ENCODE data around the gene SNX3.
"Not testable (repeated sequence)": the region's sequence is repeated elsewhere in the genome, so short reads cannot be mapped to it uniquely, and the experiment has no call there.

The SNX3 gene

DNA sequence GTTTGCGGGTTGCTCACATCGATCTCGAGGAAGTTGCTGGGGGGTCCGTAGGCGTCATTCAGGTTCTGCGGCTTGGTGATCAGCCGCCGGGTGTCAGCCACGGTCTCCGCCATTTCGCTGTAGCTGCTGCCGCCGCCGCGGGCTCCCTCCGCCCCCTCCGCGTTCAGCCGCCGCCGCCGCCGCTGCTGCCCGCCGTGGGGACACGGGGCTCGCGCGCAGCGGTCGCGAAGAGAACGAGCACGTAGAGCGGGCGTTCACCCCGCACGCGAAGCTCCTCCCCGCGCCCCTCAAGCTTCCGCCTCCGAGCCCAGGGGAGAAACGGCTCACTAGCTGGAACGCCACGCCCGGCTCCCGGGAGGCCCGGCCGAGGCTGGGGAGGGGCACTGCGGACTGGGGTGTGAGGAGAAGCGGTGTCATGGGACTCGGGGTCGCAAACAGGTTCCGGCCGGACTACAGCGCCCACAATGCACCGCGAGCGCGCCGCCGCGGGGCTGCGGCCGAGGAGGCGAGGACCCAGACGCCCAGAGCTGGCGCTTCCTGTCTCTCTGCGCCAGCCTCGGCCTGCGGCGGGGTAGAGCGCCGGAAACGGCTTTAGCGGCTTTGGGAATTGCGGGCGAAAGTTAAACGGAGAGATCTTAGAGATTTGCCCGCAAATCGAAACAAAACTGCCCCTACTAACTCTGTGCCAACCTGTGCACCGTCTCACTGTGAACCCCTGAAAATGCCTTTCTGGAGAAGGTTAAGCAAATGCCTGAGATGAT lies at the start of gene SNX3:
SNX3 (minus strand) TSS at position 232 of the 761 bp plus-strand sequence; CDS start at position 113, 119 bp downstream.
- ATAC-seq: peak; percentile 91 to 93

- ATAC-seq: no peak
Measured at GRCh38 chr6:108309844-108310243, 49.0 kb upstream of the SNX3 start.

DNA sequence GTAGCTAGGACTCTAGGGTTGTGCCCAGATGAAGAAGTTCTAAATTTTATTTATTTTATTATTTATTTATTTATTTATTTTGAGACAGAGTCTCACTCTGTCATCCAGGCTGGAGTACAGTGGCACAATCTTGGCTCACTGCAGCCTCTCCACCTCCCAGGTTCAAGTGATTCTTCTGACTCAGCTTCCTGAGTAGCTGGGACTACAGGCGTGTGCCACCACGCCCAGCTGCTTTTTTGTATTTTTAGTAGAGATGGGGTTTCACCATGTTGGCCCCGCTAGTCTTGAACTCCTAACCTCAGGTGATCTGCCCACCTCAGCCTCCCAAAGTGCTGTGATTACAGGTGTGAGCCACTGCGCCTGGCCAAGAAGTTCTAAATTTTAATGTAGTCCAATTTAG lies 47.8 kb upstream of the SNX3 start:
- ATAC-seq: not testable (repeated sequence)

GRCh38 chr6:108304646-108305045 lies 43.8 kb upstream of the SNX3 start:
- no peak for ATAC-seq

DNA sequence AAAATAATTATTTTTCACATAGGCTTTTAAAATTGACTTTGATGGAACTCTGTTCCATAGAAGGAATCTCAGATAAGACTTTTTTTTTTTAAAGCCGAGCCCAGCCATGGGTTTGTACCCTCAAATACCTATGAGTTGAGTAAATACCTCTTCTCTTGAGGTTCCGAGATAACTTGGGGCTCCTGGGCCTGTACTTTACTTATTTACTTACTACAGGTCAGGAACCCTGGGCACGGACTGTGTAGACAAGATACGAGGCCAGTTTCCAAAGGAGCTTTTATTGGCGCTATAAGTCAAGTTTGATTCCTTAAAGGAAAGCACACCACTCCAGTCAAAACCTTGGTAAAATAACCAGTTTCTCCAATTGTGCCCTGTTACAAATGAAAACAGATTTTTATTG lies 41.5 kb upstream of the SNX3 start:
- no peak for ATAC-seq

DNA sequence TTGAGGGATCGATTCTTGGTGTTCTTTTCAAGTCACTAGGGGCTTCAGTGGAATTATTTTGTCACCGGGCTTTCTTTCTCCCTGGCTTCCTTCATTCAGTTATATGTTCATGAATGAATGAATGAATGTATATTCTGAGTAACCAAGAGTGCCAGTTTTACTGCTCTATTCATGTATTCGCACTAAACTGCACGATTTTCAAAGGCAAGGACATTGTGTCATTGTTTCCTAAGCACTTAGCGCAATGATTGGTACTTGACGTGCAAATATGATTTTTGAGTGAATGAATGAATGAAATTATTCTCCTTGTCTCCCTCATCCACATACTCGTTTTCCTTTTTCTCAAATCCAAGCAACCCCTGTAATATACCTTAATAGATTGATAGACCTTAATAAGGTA lies 34.8 kb upstream of the SNX3 start:
- no peak for ATAC-seq

DNA sequence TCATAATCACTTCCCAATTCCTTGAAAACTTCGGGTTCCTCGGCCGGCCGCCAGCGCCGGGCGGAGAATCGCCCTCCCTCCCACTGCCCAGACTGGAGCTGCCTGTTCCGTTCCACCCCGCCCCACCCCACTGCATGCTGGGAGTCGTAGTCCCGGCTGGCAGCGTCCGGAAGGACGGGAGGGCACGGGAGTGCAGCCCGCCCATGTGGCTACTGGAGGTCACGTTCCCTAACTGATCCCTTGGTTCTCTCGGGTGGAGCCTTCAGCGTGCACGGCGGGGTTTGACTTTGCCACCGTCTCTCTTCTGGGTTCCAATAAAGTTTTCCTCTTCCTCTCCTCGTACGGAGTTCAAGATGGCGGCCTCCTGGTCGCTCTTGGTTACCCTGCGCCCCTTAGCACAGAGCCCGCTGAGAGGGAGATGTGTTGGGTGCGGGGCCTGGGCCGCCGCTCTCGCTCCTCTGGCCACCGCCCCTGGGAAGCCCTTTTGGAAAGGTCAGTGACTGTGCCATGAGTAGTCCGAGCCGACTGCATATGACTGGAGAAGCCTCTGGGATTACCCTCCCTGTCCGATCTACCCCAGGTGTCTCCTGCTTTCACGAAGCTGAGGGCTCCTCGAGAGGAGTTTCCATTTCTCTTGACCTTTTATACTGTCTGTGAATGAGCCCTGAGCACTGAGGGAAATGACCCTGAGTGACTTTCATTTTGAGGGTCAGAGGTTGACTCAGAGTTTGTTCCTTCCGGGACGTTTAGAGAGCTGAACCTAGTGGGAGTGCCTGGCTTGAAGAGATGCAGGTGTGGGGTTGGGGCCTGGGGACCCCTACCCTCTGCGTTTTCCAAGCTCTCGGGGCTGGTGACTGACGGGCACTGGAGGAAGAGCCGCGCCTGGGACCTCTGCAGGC lies 34.1 kb upstream of the SNX3 start, which contains the start of gene AFG1L:
AFG1L (plus strand) TSS at position 328 of the 899 bp plus-strand sequence; CDS start at position 354, 26 bp downstream.
- ATAC-seq: peak; percentile 92 to 95

DNA sequence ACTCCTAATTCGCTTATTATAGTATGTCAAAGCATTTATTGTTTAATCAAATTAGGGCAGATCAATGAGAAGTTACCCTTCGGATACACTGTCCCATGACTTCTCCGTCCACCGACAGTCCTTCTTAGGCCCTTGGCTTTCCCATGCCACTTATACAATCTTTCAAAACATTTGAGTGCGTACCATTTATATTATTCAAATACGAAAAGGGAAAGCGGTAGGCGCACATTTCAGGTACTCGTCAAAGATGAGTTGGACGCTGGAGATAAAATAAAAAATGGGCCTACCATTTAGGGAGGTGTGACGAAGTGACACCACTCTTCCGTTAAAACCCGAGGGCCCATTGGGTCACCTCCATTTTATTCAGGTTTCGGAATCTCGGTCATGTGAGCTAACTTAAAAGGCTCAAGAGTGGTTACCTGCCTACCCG lies 33.5 kb upstream of the SNX3 start:
- ATAC-seq: peak; percentile 25 to 41

DNA sequence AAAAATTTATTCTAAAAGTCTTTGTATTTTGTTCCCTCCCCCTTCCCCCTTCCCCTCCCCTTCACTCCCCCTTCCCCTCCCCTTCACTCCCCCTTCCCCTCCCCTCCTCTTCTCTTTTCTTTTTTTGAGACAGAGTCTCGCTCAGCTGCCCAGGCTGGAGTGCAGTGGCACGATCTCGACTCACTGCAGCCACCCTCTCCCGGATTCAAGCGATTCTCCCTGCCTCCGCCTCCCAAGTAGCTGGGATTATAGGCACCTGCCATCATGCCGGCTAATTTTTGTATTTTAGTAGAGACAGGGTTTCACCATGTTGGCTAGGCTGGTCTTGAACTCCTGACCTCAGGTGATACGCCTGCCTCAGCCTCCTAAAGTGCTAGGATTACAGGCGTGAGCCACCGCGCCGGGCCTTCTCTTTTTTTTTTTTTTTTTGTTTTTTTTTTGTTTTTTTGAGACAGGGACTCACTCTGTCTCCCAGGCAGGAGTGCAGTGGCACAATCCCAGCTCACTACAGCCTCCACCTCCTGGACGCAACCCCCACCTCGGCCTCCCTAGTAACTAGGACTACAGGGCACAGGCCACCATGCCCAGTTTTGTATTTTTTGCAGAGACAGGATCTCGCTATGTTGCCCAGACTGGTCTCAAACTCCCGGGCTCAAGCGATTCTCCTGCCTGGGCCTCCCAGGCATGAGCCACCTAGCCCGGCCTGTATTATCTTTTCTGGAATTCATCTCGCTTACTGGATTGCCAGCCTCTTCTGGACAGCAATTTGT lies 32.9 kb upstream of the SNX3 start:
- ATAC-seq: no peak

- ATAC-seq: not testable (repeated sequence)
Measured at GRCh38 chr6:108292561-108292960, 31.7 kb upstream of the SNX3 start.

GRCh38 chr6:108291091-108291490 lies 30.3 kb upstream of the SNX3 start:
- no peak for ATAC-seq

DNA sequence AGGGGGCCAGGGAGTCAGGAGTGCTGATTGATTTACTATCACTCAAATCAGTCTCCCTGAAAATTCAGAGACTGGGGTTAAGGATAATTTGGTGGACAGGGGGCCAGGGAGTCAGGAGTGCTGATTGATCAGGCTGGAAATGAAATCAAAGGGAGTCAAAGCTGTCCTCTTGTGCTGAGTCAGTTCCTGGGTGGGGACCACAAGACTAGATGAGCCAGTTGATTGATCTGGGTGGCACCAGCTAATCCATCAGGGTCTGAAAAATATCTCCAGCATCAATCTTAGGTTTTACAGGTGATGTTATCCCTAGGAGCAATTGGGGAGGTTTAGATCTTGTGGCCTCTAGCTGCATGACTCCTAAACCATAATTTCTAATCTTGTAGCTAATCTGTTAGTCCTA lies 27.9 kb upstream of the SNX3 start:
- no peak for ATAC-seq

- ATAC-seq: no peak
Measured at GRCh38 chr6:108287373-108287772, 26.5 kb upstream of the SNX3 start.

DNA sequence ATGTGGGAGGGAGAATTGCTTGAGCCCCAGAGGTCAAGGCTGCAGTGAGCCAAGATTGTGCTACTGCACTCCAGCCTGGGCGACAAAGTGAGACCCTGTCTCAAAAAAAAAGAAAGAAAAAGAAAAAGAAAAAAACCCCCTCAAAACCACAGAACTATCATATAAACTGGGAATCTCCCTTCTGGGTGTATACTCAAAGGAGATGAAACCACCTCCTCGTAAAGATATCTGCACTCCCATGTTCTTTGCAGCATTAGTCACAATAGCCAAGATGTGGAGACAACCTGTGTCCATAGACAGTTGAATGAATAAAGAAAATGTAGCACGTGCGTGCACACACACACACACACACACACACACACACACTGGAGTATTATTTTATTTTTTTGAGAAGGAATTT lies 25.5 kb upstream of the SNX3 start:
- no peak for ATAC-seq

GRCh38 chr6:108285381-108285780 lies 24.5 kb upstream of the SNX3 start:
- ATAC-seq: no peak

DNA sequence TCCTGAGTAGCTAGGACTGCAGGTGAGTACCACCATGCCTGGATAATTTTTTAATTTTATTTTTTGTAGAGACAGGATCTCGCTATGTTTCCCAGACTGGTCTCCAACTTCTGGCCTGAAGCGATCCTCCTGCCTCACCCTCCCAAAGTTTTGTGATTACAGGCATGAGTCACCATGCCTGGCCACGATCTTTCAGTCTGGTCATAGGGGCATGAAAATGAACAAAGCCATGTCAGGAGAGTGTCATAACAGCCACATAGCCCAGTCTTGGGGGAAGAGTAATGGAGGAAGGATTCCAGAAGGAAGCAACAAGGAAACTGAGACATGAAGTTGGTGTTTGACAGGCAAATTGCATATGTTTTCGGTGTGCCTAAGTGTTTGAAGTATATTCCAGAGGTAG lies 17.0 kb upstream of the SNX3 start:
- no peak for ATAC-seq

DNA sequence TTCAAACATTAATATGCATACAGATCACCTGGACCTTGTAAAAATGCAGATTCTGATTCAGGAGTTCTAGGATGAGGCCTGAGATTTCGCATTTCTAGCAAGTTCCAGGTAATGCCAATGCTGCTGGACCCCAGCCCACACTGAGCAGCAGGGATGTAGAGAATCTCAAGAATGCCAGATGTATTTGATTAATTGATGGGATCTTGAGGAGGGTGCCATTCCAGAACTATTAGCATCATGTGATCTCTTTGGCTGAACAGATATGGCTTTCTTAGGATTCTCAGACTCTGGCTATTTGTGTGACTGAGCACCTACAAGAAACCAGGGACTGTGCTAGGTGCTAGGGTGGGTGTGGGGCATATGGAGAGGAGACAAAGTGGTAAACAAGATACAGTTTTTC lies 16.5 kb upstream of the SNX3 start:
- ATAC-seq: no peak

DNA sequence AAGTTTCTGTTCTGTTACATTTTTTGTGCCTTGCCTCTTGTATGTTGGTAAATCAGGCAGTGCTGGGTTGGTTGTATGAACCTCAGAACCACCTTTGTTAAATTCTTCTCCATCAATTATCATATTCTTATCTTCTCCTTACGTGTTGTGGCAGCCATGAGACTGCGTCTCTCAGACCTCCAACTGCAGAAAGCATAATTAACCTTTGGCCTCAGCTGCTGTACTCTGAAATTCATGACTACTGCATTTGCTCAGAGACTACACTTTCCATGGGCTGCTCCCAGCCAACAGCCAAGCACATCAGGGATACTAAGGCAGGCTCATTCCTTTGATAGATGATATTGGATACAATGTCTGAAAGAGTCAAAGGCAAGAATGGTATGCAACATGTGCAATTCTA lies 15.1 kb upstream of the SNX3 start:
- no peak for ATAC-seq

GRCh38 chr6:108274546-108274945 lies 13.7 kb upstream of the SNX3 start:
- no peak for ATAC-seq

DNA sequence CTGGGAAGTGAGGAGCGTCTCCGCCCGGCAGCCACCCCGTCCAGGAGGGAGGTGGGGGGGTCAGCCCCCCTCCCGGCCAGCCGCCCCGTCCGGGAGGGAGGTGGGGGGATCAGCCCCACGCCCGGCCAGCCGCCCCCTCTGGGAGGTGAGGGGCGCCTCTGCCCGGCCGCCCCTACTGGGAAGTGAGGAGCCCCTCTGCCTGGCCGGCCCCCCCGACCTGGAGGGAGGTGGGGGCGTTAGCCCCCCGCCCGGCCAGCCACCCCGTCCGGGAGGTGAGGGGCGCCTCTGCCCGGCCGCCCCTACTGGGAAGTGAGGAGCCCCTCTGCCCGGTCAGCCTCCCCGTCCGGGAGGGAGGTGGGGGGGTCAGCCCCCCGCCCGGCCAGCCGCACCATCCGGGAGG lies 9.1 kb upstream of the SNX3 start:
- not testable (repeated sequence) for ATAC-seq

GRCh38 chr6:108268845-108269244 lies 8.0 kb upstream of the SNX3 start:
- ATAC-seq: no peak

DNA sequence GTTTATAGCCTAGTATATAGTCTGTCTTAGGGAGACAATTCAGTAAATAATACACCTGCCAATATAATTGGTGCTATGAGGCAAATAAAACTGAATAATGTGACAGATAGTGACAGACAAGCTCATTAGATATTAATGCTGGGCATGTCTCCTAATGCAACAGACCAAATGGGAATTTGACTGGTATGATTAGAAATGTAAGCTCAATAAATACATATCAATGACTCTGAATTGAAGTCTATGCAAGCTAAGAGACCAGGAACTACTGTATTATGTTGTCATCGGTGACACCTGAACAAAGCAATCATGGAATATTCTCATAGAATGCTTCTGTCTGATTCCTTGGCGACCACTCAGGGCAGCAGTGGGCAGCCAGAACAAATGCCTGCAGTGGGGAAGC lies 2.5 kb upstream of the SNX3 start:
- ATAC-seq: no peak
